ENCODE results near the gene HINT1.
A peak's percentile ranks its signal among the peaks of the same experiment; 100 is the strongest.
"Not testable (repeated sequence)": the region's sequence is repeated elsewhere in the genome, so short reads cannot be mapped to it uniquely, and the experiment has no call there.

The HINT1 gene

DNA sequence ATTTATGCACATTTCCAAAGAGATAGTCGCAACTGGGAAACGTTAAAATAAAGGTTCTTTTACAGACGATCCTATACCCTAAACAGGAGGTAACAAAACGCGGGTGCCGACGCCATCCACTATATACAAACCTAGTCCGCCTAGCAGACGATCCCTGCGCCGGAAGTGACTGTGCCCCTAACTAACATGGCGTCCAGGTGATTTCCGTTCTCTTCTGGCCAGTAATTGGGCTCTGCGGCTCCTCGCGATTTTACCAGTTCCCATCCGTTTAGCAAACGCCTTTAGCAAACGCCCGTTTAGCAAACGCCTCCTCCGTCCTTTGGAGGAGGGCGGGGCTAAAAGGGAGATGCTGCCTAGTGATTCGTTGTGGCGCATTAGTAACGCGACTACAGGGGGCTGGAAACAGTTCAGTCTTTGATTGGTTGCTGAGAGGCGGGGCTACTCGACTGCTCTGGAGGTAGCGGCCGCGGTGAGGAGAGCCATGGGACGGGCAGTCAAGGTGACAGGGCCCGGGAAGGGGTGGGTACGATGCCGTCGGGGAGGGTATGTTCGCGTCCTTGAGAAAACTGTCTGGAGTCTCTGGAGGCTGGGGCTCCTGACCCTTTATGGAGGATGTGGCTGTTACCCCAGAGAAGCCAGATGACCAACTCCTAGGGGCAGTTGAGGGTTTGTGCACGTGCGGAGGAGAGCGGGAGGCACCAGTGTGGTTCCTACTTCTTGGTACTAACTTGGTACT, 5.7 kb upstream of the HINT1 start, which contains the start of gene LYRM7:
Gene LYRM7 (plus strand): TSS at position 405 of the 736 bp plus-strand sequence. CDS start 77 bp downstream, at position 482.
- FAIRE-seq: peak; percentile 98

DNA sequence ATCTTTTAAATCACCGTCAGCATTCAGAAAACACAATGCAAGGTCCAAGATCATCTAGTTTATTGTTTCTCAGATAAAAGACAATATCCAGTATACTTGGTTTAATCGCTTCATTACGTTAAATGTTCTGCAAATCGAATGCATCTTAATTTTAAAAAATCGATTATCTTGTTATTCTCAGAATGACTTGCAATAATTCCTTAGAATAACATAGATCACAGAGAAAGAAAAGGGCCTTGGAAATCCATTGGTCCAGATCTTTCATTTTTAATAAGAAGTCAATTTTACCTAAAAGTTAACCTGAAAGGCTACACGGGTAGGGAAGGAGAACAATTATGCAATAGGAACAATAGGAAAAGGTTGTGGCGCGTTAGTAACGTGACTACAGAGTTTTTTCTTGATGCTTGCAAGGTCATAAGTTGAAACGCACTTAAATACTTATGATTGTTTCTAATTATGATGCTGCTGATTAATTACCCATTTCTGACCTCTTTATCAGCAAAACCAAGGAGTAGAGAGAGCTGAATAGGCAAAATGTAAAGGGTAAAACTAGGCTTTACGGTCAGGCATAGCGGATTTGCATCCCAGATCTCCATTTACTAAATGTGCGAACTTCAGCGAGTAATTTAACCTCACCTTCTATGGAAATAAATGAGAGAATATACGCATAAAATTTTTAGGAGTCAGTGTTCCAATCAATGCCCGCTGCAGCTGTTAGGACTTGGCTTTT, 4.9 kb upstream of the HINT1 start:
- no peak for FAIRE-seq

DNA sequence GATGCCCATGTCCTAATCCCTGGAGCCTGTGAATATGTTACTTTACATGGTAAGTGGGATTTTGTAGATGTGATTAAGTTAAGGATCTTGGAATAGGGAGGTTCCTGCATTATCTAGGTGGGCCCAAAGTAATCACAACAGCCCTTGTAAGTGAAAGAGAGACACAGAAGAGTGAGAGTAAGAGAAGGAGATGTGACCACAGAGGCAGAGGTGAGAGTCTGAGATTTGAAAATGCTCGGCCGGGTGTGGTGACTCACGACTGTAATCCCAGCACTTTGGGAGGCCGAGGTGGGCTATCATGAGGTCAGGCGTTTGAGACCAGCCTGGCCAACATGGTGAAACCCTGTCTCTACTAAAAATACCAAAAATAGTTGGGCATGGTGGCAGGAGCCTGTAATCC, 2.6 kb upstream of the HINT1 start:
- no peak for FAIRE-seq

DNA sequence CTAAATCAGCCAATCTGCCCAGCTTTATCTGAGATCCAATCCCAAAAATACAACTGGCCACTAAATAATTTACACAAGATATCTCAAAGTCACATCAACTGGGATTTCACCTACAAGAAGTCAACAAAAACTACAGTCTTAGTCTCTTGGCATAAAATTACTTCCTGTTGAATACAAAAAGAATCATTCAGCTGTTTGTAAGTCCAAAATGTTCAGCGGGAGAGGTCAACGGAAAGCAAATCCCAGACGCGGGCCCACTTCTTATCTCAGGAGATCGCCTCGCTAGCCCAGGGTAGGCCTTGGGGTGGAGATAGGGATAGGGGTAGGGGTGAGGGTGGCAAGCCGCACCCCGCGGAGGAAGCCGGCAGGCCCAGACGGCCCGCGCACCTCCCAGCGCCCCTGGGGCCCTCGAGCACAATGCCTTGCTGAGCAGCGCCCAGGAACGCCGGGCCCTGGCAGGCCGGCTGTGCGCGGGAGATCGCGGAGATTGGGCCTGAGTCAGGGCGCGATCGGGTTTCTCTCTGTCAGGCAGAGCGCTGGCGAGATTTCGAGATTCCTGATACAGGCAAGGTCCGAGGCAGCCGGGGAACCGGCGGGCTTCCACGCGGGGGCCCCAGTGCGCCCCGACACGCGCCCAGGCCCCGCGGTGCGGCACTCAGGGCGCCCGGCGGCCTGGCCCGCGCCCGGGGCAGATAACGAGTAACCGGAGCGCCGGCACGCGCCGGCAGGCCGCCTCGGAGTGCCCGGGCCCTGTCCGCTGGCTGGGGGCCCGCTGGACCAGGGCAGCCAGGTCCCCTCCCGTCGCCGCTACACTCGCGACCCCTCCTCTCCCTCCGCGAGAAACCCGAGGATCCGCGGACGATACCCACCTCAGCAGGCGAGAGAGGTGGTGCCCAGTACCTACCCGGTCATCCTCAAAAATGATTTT, 601 bp downstream of the HINT1 start:
- FAIRE-seq: no peak

DNA sequence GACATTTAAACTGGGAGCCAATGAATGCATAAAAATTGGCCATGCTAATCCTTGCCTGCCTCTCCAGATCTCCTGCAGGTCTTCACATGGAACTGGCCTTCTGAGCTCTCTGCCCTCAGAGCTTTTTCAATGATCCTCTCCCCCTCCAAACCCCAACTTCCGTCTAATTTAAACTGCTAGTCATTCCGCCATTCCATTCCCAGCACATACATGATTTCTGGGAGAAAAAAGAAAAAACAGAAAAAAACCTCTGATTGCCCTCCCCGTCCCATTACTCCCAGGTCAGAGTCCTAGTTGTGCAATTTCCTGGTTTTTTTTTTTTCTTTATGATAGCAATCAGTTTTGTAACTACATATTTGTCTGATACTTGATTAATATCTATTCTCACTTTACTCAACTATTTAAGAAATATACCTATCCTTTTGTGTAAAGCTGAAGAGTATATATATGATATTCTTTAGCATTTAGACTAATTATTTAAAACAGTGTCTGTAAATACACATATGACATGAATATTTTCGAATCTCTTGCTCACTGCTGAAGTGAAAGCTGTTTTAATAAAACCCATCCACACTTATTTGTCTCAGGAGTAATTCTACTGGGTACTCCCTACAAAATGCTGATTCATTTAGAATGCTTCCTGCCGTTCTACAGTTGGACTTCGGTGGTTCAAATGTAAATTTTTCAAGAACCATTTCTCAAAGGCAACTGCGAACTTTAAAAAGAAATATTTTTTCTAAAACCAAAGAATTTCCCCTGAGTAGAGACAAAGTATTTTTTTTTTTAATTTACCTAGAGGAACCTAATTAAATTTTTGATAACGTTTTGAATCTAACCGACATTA, 1.6 kb downstream of the HINT1 start:
- no peak for FAIRE-seq

DNA sequence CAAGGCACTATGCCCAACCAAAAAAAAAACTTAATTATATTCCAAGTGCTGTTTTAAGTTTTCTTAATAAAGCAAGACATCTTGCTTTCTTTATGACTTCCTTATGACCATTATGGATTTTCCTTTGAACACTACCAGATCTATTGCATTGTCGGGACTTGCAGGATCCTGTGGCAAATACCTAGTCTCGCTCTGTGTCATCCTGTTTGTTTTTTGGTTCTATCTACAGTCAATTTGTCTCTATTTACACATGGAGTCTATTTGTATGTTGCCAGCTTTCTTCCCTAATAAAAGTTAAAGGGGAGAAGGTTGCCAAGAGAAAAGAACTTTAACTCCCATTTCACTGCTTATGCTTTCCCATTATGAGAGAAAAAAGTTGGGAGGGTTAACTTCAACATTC, 4.9 kb downstream of the HINT1 start:
- no peak for FAIRE-seq

DNA sequence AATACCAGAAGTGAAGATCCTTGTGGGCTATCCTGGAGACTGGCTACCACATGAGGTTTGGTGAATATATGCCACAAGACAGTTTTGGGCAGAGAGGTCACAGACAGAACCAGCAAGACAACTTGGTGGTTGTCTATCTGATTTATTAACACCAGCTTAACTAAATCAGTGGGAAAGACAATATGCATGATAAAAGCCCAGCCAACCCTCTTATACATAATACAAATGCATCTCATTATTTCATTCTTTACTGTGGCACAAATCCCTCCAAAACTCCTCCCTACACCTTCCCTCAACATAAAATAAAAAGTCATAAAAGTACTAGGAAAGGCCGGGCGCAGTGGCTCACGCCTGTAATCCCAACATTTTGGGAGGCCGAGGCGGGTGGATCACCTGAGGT, 8.1 kb downstream of the HINT1 start:
- no peak for FAIRE-seq

DNA sequence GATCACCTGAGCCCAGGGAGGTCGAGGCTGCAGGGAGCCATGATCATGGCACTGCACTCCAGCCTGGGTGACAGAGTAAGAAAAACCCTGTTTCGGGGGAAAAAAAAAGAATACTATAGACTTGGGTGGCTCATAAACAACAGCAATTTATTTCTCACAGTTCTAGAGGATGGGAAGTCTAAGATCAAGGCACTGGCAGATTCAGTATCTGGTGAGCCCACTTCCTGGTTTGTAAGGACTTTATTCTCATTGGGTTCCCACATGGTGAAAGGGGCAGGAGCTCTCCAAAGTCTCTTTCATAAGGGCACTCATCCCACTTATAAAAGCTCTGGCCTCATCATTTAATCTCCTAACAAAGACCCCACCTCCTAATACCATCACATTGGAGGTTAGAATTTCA, 8.7 kb downstream of the HINT1 start:
- FAIRE-seq: no peak

DNA sequence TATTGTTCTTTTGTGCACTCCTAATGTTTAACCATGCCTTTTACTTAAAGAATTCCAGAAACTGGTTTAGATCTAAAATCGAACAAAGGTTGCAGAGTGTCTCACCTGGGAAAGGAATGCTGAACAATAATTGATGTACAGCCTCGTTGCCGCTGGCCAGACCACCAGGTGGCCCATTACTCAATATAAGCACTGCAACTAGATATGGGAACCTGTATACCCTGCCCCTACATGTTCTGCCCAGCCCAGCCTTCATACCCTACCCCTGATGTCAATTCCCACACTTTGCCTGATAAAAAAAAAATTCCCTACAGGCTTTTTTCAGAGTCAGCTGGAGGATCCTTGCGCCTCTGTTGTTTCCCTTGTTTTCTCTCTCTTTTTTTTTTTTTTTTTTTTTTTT, 13.8 kb downstream of the HINT1 start:
- no peak for FAIRE-seq

DNA sequence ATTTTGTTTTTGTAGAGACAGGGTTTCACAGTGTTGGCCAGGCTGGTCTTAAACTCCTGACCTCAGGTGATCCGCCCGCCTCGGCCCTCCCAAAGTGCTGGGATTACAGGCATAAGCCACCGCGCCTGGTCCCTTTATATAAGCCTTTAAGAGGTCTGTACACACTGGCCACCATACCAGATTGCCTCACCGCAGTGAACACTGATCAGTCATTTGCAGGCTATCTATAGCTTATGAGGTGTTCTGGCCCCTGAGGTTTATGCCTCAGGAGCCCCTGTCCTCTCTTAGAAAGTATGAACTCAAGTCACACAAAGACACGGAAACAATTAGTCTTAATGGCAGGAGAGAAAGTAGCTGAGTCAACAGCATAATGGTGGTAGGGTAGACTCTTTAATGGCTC, 14.6 kb downstream of the HINT1 start:
- FAIRE-seq: no peak

DNA sequence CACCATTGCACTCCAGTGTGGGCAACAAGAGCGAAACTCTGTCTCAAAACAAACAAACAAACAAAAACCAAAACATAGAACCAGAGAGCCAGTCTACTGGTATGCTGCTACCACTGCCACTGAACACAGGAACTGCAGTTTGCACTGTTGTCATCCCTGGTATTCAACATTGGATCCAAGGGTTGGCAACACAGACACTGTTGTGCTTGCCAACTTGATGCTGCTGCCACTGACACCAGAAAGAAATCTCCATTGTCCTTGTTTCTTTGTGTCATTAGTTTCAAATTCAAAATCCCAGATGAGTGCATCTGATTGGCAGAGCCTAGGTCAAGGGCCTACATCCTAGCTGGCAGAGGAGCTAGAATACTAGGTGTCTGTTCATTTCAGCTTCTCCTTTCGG, 16.2 kb downstream of the HINT1 start:
- FAIRE-seq: no peak

DNA sequence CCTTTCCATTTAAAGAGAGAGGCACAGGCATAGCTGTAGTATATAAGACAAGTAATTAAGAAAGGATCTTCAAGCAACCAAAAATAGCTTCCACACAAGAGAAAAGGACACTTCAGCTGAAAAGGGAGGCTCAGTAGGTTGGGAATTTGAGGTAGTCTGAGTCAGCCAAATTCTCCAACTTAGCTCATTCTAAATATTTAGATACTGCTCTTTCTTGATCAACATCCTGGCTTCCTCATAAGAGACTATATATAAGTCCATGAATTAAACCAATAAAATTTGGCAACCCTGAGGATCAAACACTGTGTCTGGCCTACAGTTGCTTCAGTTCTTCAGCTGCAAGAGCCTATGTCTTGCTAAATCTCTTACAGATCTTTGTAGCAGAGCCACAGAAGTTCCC, 17.8 kb downstream of the HINT1 start:
- no peak for FAIRE-seq

DNA sequence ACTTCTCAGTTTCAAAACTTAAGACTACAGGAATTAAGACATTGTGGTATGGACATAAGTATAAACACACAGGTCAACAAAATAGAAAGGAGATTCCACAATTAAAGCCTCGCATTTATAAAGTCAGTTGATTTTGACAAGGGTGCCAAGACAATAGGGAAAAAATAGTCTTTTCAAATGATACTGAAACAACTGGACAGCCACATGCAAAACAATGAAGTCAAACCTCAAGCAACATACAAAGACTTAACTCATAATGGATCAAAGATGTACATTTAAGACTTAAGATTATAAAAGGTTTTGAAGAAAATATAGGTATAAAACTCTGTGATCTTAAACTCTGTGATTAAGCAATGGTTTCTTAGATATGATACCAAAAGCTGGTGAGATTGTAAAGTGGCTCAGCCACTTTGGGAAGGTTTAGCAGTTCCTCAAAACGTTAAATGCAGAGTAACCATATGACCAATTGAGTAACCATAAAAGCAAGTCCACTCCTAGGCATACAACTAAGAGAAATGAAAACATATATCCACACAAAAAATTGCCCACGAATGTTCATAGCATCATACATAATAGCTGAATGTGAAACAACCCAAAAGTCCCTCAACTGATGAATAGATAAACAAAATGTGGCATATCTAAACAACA, 22.0 kb downstream of the HINT1 start:
- FAIRE-seq: no peak

DNA sequence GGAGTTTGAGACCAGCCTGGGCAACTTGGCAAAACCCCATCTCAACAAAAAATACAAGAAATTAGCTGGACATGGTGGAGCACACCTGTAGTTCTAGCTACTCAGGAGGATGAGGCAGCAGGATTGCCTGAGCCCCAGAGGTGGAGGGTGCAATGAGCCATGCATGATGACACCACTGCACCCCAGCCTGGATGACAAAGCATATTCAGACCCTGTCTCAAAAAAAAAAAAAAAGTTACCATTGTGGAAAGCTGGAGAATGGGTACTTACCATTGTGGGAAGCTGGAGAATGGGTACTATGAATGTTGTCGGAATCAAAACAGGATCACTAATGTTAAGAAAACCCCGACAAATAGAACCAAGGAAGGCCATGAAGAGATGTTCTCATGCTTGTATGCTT, 25.7 kb downstream of the HINT1 start:
- FAIRE-seq: no peak

DNA sequence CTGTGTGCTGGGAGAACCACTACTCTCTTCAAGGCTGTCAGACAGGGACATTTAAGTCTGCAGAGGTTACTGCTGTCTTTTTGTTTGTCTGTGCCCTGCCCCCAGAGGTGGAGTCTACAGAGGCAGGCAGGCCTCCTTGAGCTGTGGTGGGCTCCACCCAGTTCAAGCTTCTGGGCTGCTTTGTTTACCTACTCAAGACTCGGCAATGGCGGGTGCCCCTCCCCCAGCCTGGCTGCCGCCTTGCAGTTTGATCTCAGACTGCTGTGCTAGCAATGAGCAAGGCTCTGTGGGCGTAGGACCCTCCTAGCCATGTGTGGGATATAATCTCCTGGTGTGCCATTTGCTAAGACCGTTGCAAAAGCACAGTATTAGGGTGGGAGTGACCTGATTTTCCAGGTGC, 26.6 kb downstream of the HINT1 start:
- not testable (repeated sequence) for FAIRE-seq

DNA sequence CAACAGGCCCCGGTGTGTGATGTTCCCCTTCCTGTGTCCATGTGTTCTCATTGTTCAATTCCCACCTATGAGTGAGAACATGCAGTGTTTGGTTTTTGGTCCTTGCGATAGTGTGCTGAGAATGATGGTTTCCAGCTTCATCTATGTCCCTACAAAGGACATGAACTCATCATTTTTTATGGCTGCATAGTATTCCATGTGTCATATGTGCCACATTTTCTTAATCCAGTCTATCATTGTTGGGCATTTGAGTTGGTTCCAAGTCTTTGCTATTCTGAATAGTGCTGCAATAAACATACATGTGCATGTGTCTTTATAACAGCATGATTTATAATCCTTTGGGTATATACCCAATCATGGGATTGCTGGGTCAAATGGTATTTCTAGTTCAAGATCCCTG, 32.0 kb downstream of the HINT1 start:
- not testable (repeated sequence) for FAIRE-seq

DNA sequence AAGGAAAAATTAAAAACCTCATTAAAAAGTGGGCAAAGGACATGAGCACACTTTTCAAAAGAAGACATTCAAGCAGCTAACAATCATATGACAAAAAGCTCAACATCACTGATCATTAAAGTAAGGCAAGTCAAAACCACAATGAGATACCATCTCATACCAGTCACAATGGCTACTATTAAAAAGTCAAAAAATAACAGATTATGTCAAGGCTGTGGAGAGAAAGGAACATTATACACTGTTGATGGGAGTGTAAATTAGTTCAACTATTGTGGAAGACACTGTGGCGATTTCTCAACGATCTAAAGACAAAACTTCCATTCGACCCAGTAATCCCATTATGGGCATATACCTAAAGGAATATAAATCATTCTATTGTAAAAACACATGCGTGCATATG, 35.8 kb downstream of the HINT1 start:
- no peak for FAIRE-seq

DNA sequence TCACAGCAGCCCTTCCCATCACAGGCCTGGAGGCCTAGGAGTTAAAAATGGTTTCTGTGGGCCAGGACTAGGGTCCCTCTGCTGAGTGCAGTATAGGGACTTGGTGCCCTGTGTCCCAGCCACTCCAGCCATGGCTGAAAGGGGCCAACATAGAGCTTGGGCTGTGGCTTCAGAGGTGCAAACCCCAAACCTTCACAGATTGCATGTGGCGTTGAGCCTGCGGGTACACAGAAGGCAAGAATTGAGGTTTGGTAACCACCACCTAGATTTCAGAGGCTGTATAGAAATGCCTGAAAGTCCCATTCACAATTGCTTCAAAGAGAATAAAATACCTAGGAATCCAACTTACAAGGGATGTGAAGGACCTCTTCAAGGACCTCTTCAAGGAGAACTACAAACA, 37.8 kb downstream of the HINT1 start:
- FAIRE-seq: not testable (repeated sequence)

DNA sequence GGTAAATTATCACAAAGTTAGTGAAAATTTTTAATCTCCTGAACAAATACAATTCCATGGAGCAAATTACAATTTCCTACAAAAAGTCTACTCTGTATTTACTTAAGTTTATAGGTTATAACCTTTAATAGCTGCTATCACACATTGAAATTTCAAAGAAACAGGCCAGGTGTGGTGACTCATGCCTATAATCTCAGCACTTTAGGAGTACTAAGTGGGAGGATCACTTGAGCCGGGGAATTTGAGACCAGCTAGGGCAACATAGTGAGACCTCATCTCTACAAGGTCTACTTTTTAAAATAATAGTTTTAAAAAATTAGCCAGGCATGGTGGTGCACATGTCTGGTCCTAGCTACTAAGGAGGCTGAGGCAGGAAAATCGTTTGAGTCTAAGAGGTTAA, 50.3 kb downstream of the HINT1 start:
- FAIRE-seq: no peak

DNA sequence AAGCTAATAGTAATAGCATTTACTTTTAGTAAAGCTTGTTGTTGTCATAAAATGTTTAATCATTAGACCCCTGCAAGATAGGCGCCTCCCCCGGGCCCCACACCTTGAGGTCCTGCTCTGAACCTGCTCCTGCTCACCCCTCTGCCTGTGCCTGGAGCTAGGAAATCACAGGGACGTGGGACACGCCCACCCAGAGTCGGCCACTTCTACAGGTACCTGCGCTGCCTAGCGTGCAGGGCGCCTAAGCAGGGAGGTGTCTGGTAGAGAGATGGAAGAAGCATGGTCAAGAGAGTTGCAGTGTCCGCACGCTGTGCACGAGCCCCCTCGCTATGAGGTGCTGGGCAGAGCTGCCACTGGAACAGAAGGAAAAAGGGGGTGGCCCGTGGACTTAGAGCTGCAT, 52.6 kb downstream of the HINT1 start:
- FAIRE-seq: no peak

DNA sequence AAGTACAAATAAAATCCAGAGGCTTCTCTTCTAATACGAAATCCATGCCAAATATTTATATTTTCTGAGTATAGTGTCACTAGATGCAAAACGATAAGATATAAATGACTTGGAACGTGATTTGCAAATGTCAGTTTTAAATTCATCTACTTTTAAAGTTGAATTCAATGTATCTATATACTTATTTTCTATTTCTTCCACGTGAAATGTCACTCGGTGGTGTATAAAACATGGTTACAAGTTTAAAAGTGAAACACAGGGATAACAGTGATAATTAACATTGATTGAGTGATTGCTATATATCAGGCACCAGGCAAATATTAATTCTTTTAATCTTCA, 54.8 kb downstream of the HINT1 start:
- FAIRE-seq: no peak

Data from TTC549 (cell line).